ENCODE measurements around the gene TMEM134. TPM values are rescaled to one million over a fixed set of nuclear protein-coding genes. Genes with fewer than 3 reads are reported as not detected.

Gene TMEM134
- total and polyA plus RNA-seq, 2 experiments from 2014 or later: 13.4 to 103 TPM

DNA sequence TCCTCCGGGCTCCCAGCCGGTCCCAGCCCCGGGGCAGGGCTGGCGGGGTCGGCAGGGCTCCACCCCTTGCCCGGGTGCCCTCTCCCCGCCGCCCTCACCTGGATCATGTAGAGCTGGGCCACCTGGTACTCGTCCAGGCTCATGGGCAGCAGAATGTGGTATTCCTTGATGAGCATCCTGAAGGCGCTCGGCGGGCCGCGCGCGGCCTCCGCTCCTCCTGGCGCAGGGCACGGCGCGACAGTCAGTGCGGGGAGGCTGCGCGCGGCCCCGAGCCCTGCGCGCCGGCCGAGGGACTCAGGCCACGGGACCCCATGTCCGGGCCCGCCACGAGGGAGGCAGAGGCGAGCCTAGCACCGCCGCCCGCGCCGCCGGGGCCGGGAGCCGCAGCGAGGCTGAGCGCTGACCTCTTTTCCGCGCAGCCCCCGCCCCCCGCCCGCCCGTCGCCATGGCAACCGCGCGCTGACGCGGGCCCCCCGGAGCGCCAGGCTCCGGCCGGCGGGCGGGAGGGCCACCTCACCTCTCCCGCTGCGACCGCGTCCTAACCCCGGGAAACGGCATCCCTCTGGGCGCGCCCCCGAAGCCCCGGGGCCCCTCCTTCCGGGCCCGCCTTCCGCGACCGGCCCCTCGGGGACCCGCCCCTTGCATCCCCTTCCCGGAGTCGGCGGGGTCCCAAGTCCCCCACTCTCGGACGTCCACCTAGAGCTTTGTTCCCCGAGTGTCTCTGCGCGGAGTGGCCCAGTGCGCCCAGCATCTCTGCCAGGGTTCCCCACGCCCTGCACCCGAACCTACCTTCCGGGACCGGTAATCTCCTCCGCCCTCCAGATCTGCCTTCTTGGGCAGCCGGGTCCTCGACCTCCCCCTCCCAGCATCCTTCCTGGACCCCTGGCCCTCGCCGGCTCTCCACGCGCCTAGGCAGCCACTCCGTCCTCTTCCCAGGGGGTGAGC lies 35.2 kb upstream of the TMEM134 start:
- peak overlapping the region; percentile 63 for H2AFZ ChIP-seq
- H3F3A ChIP-seq (ENCODE audit: insufficient read depth): peaks cover 14% of the 10 kb centered on the region; the same call in 1 of the 2 replicates
- in situ Hi-C loops (cut with MboI): no loop called here
- H4K20me1 ChIP-seq (ENCODE audit: insufficient read depth): no peaks in the 10 kb centered on the region
- H3K9me2 ChIP-seq (ENCODE audit: insufficient read depth): no peaks in the 10 kb centered on the region
- H3K9me3 ChIP-seq (ENCODE audit: low read depth): no peaks in the 10 kb centered on the region
- peak; percentile 67 for DNase-seq
- H3K4me1 ChIP-seq (ENCODE audit: insufficient read depth): peaks cover 13% of the 10 kb centered on the region
- peak overlapping the region; percentile 87 for H3K4me2 ChIP-seq (ENCODE audit: unreplicated experiment)
- no peaks in the 10 kb centered on the region for H3K27me3 ChIP-seq (replicated peaks; ENCODE audit: insufficient read depth)
- no peak for TF ChIP-seq EZH2phosphoT487 (IDR thresholded peaks at IDR 0.05; ENCODE audit: insufficient read depth, low read depth)
- no peak for TF ChIP-seq EZH2 (IDR thresholded peaks at IDR 0.05; ENCODE audit: insufficient read depth, poor library complexity, severe bottlenecking)
- H3K79me2 ChIP-seq (ENCODE audit: insufficient read depth): peaks cover 12% of the 10 kb centered on the region; the same call in 1 of the 2 replicates
- peak overlapping the region; percentile 87 for H3K4me3 ChIP-seq
- peak overlapping the region; percentile 76 for H3K9ac ChIP-seq
- H3K36me3 ChIP-seq (ENCODE audit: low read depth): no peaks in the 10 kb centered on the region
- peak overlapping the region; percentile 81 for H3K27ac ChIP-seq
- 5 to 6% methylated on average over 49 to 75 of the region's 101 CpGs for WGBS, 2 experiments (ENCODE audit: low coverage in 1 of 2, low lambda C conversion rate in 2 of 2, missing lambda C conversion rate in 2 of 2)

- Histone ChIP-seq H2AFZ (no peak overlapping the region), H3K9me3 (ENCODE audit: low read depth) (no peaks in the 10 kb centered on the region), H3K36me3 (ENCODE audit: low read depth) (no peaks in the 10 kb centered on the region), H3K4me2 (ENCODE audit: unreplicated experiment) (peak overlapping the region; percentile 87), H3K4me1 (ENCODE audit: insufficient read depth) (peaks cover 13% of the 10 kb centered on the region), H3K9ac (peak overlapping the region; percentile 76), H3F3A (ENCODE audit: insufficient read depth) (peaks cover 14% of the 10 kb centered on the region; the same call in 1 of the 2 replicates), H4K20me1 (ENCODE audit: insufficient read depth) (no peaks in the 10 kb centered on the region), H3K27ac (no peak overlapping the region), H3K27me3 (replicated peaks; ENCODE audit: insufficient read depth) (no peaks in the 10 kb centered on the region), H3K9me2 (ENCODE audit: insufficient read depth) (no peaks in the 10 kb centered on the region), H3K4me3 (peak overlapping the region; percentile 87), H3K79me2 (ENCODE audit: insufficient read depth) (peaks cover 12% of the 10 kb centered on the region; the same call in 1 of the 2 replicates)
- in situ Hi-C loops (cut with MboI): no loop called here
- no peak for TF ChIP-seq EZH2phosphoT487 (IDR thresholded peaks at IDR 0.05; ENCODE audit: insufficient read depth, low read depth)
- no peak for DNase-seq
- 88% methylated on average over 12 to 19 of the region's 19 CpGs for WGBS, 2 experiments (ENCODE audit: low coverage in 1 of 2, low lambda C conversion rate in 2 of 2, missing lambda C conversion rate in 2 of 2)
Observed at GRCh38 chr11:67503119-67504004, 34.3 kb upstream of the TMEM134 start.

DNA sequence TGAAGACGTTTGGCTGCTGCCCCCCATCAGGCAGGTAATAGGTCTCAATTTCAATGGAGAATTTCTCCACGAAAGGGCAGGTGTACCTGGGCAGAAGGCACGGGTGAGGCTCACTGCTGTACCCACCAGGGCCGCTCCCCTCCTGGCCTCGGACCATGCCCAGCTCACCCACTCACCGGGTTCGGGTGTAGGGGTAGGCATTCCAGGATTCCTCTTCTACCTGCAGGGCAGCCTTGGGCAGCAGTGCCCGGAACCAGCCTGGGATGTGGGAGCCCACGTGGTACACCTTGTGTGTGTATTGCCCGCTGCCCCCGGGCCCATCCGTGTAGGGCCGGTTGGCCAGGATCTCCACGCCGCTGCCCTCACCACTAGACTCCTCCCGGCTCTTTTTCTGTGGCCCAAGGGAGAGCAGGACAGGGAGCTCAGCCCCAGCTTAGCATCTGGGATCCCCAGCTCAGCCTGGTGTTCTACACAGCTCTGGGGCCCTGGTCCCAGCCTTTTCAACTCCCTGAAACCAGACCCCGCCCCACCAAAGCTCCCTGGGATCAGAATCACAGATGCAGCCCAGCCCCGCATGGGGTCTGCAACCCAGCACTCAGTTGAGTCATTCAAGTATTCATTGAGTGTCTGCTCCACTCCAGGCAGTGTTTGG lies 33.4 kb upstream of the TMEM134 start:
- DNase-seq: no peak
- in situ Hi-C loops (cut with MboI): no loop called here
- no peaks in the 10 kb centered on the region for H3K36me3 ChIP-seq (ENCODE audit: low read depth)

DNA sequence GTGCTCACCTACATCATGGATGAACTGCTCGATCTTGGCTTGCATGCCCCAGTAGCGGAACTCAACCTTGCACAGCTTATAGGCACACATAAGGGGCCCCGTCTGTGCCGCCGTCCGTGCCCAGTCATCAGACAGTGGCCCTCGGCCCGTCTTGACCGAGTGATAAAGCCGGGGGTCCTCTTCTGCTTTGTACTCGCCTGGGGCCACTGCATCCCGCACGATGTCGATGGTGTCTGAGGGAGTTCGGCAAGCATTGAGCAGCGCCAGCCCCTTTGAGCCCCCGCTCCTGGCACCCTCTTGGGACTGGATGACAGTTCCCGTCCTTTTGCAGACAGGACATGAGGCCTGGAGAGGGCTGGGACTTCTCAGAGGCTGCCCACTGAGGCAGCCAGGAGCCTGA lies 32.8 kb upstream of the TMEM134 start:
- no peak for TF ChIP-seq EZH2 (IDR thresholded peaks at IDR 0.05; ENCODE audit: insufficient read depth, poor library complexity, severe bottlenecking)
- Histone ChIP-seq H3K4me2 (ENCODE audit: unreplicated experiment) (no peak overlapping the region), H3K27me3 (replicated peaks; ENCODE audit: insufficient read depth) (no peaks in the 10 kb centered on the region), H3K9ac (no peak overlapping the region), H3K4me1 (ENCODE audit: insufficient read depth) (peaks cover 7% of the 10 kb centered on the region; the same call in 1 of the 2 replicates), H4K20me1 (ENCODE audit: insufficient read depth) (no peaks in the 10 kb centered on the region), H3K79me2 (ENCODE audit: insufficient read depth) (peaks cover 6% of the 10 kb centered on the region; the same call in 1 of the 2 replicates), H3F3A (ENCODE audit: insufficient read depth) (peaks cover 7% of the 10 kb centered on the region; the same call in 1 of the 2 replicates), H3K9me2 (ENCODE audit: insufficient read depth) (no peaks in the 10 kb centered on the region), H3K9me3 (ENCODE audit: low read depth) (no peaks in the 10 kb centered on the region), H3K27ac (no peak overlapping the region), H3K36me3 (ENCODE audit: low read depth) (no peaks in the 10 kb centered on the region), H2AFZ (no peak overlapping the region), H3K4me3 (no peak overlapping the region)
- in situ Hi-C loops (cut with MboI): no loop called here
- WGBS, 2 experiments (ENCODE audit: low coverage in 1 of 2, low lambda C conversion rate in 2 of 2, missing lambda C conversion rate in 2 of 2): 93 to 94% methylated on average over 17 to 18 of the region's 18 CpGs
- no peak for DNase-seq

More for the DNA sequence above, 33.4 kb upstream of the TMEM134 start:
- Histone ChIP-seq H3K9me2 (ENCODE audit: insufficient read depth) (no peaks in the 10 kb centered on the region), H4K20me1 (ENCODE audit: insufficient read depth) (no peaks in the 10 kb centered on the region), H3K27ac (no peak overlapping the region), H3K4me1 (ENCODE audit: insufficient read depth) (peaks cover 13% of the 10 kb centered on the region), H3K79me2 (ENCODE audit: insufficient read depth) (peaks cover 12% of the 10 kb centered on the region; the same call in 1 of the 2 replicates), H3K27me3 (replicated peaks; ENCODE audit: insufficient read depth) (no peaks in the 10 kb centered on the region), H3K4me2 (ENCODE audit: unreplicated experiment) (no peak overlapping the region), H3F3A (ENCODE audit: insufficient read depth) (peaks cover 13% of the 10 kb centered on the region; the same call in 1 of the 2 replicates), H3K9me3 (ENCODE audit: low read depth) (no peaks in the 10 kb centered on the region), H2AFZ (no peak overlapping the region), H3K4me3 (no peak overlapping the region), H3K9ac (no peak overlapping the region)
- TF ChIP-seq EZH2phosphoT487 (IDR thresholded peaks at IDR 0.05; ENCODE audit: insufficient read depth, low read depth) (no peak), EZH2 (IDR thresholded peaks at IDR 0.05; ENCODE audit: insufficient read depth, poor library complexity, severe bottlenecking) (no peak)
- 95 to 96% methylated on average over 17 to 18 of the region's 18 CpGs for WGBS, 2 experiments (ENCODE audit: low coverage in 1 of 2, low lambda C conversion rate in 2 of 2, missing lambda C conversion rate in 2 of 2)

Data from GM23248 (cell line).